ENCODE measurements around the gene LRRC8C. TPM values are rescaled to one million over a fixed set of nuclear protein-coding genes. Genes with fewer than 3 reads are reported as not detected.

LRRC8C gene
- total and polyA plus RNA-seq, 2 of the 8 experiments (the other 6 are each of a cell fraction or from before 2014, with no cell fraction given) = 1.1 to 2.1 TPM

- Histone ChIP-seq H2BK120ac (replicated peaks; ENCODE audit: low read depth, low read length) (no peak overlapping the region), H2BK12ac (ENCODE audit: low read depth, low read length) (no peak overlapping the region), H3K79me1 (ENCODE audit: low read depth, low read length) (no peaks in the 10 kb centered on the region), H3K18ac (ENCODE audit: extremely low read depth, low read length) (no peak overlapping the region), H2BK20ac (ENCODE audit: low read length) (no peak overlapping the region), H2BK15ac (ENCODE audit: low read length) (no peak overlapping the region), H2AK5ac (ENCODE audit: low read depth, low read length) (no peak overlapping the region), H3K36me3 (ENCODE audit: control insufficient read depth in 2 of 4, insufficient read depth in 4 of 4, low read length in 3 of 4) (no peaks in the 10 kb centered on the region), H4K8ac (ENCODE audit: extremely low read depth, insufficient read depth, low read length) (no peak overlapping the region), H3K9ac (replicated peaks in 1 of 4; ENCODE audit: extremely low read depth in 1 of 4, low read depth in 3 of 4, low read length in 3 of 4) (no peak overlapping the region), H4K5ac (ENCODE audit: insufficient read length, low read depth, low read length) (no peak overlapping the region), H3K4me2 (ENCODE audit: insufficient read depth in 1 of 2, low read depth in 2 of 2, low read length in 2 of 2) (no peak overlapping the region), H4K91ac (replicated peaks; ENCODE audit: insufficient read length, low read length) (no peak overlapping the region), H3K23me2 (ENCODE audit: low read depth, low read length) (no peaks in the 10 kb centered on the region), H2AFZ (ENCODE audit: low read length) (no peak overlapping the region), H3K4me3 (ENCODE audit: extremely low read depth in 1 of 4, insufficient read depth in 2 of 4, low read depth in 3 of 4, low read length in 4 of 4) (no peak overlapping the region), H3K27me3 (replicated peaks in 1 of 4; ENCODE audit: control insufficient read depth in 3 of 4, extremely low read depth in 1 of 4, insufficient read depth in 3 of 4, low read length in 3 of 4) (no peaks in the 10 kb centered on the region), H3K4me1 (replicated peaks in 1 of 4; ENCODE audit: control insufficient read depth in 3 of 4, insufficient read depth in 4 of 4, low read length in 3 of 4) (no peaks in the 10 kb centered on the region), H3K56ac (replicated peaks; ENCODE audit: insufficient read length, low read depth, low read length) (no peak overlapping the region), H3K4ac (replicated peaks; ENCODE audit: insufficient read length, low read depth, low read length) (no peak overlapping the region), H3K27ac (ENCODE audit: low read depth, low read length) (no peak overlapping the region), H3K23ac (ENCODE audit: insufficient read length) (no peak overlapping the region), H3K9me3 (ENCODE audit: insufficient read depth in 2 of 2, low read depth in 1 of 2, low read length in 1 of 2) (no peaks in the 10 kb centered on the region), H3K14ac (ENCODE audit: insufficient read length) (no peak overlapping the region), H4K20me1 (replicated peaks in 1 of 2; ENCODE audit: control insufficient read depth in 1 of 2, insufficient read depth in 2 of 2, low read length in 2 of 2) (no peaks in the 10 kb centered on the region), H3K79me2 (ENCODE audit: control insufficient read depth in 1 of 2, insufficient read depth in 2 of 2, low read length in 2 of 2) (no peaks in the 10 kb centered on the region), H2BK5ac (ENCODE audit: low read depth, low read length) (no peak overlapping the region)
- ChIA-PET CTCF (ENCODE audit: partially characterized antibody) (interaction anchor here (1.2 to 1.7 kb wide), 3 partner anchors 34 to 201 kb away, joined by 3 to 6 read pairs (median 3); no protein-coding TSS in a partner anchor), POLR2A (ENCODE audit: partially characterized antibody) (no interaction called here)
- FAIRE-seq (no peak), DNase-seq (ENCODE audit: low read depth in 1 of 2, low spot score in 2 of 2) (no peak)
- WGBS, 2 experiments (ENCODE audit: extremely low coverage in 1 of 2, insufficient coverage in 1 of 2, insufficient read length in 1 of 2, insufficient replicate concordance in 2 of 2, low coverage in 1 of 2, low lambda C conversion rate in 2 of 2, missing lambda C conversion rate in 1 of 2) = 86% methylated on average over 3 of the region's 3 CpGs; no CpG with 5 or more reads in 1 of the 2 experiments
- TF ChIP-seq USF2 (IDR thresholded peaks at IDR 0.05; ENCODE audit: low read length) (no peak), HDAC2 (IDR thresholded peaks at IDR 0.05; ENCODE audit: borderline replicate concordance in 1 of 2, low read depth in 2 of 2, low read length in 2 of 2) (no peak), FOSL1 (IDR thresholded peaks at IDR 0.05; ENCODE audit: insufficient read depth, low read depth, low read length) (no peak), EZH2 (IDR thresholded peaks at IDR 0.05; ENCODE audit: low read depth, low read length, severe bottlenecking) (no peak)
Observed at GRCh38 chr1:89657886-89658285, 25.0 kb downstream of the LRRC8C start.

Measured in H1 (cell line).